ENCODE data around the gene IP6K3. TPM values are rescaled to one million over a fixed set of nuclear protein-coding genes. Genes with fewer than 3 reads are reported as not detected.

Gene IP6K3
- total and polyA plus RNA-seq, 2 experiments from 2014 or later = 0.14 to 0.16 TPM

DNA sequence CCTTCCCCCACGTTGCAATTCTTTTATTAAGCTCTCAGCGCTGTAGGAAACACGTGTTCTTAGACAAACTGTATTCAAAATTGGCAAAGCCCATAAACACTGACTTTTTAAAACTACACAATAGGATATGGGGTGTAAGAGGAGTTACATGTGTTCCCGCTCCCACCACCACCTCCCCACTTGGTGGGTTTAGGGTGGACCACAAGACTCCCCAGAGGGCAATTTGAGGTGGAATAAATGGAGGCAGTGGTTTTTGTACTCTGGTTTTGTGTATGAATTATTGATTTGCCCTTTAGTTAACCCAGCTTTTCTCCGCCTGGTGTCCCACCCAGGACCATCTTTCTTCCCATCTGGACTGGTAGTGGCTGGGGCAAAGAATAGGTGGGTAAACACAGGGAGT is 38.9 kb downstream of the IP6K3 start:
- H3K4me3 ChIP-seq = no peak overlapping the region
- peaks cover 40% of the 10 kb centered on the region for H3K36me3 Mint-ChIP-seq (ENCODE audit: low read depth)
- no peak overlapping the region for H3K4me3 Mint-ChIP-seq
- H3K27ac Mint-ChIP-seq = no peak overlapping the region
- no peak overlapping the region for H2AFZ ChIP-seq
- peaks cover 45% of the 10 kb centered on the region for H3K4me1 Mint-ChIP-seq
- no peak overlapping the region for H3K4me2 ChIP-seq
- no peaks in the 10 kb centered on the region for H3K9me3 Mint-ChIP-seq
- H3K9me2 ChIP-seq (ENCODE audit: insufficient read depth) = no peaks in the 10 kb centered on the region
- H3K27me3 ChIP-seq (ENCODE audit: insufficient read depth) = no peaks in the 10 kb centered on the region
- H3K79me2 ChIP-seq (replicated peaks; ENCODE audit: insufficient read depth) = peaks cover 18% of the 10 kb centered on the region
- TF ChIP-seq, protein P1, sequence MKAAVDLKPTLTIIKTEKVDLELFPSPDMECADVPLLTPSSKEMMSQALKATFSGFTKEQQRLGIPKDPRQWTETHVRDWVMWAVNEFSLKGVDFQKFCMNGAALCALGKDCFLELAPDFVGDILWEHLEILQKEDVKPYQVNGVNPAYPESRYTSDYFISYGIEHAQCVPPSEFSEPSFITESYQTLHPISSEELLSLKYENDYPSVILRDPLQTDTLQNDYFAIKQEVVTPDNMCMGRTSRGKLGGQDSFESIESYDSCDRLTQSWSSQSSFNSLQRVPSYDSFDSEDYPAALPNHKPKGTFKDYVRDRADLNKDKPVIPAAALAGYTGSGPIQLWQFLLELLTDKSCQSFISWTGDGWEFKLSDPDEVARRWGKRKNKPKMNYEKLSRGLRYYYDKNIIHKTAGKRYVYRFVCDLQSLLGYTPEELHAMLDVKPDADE (IDR thresholded peaks at IDR 0.05) = no peak
- no peak for TF ChIP-seq EZH2phosphoT487 (IDR thresholded peaks at IDR 0.05; ENCODE audit: unreplicated experiment)
- TF ChIP-seq, protein P2, sequence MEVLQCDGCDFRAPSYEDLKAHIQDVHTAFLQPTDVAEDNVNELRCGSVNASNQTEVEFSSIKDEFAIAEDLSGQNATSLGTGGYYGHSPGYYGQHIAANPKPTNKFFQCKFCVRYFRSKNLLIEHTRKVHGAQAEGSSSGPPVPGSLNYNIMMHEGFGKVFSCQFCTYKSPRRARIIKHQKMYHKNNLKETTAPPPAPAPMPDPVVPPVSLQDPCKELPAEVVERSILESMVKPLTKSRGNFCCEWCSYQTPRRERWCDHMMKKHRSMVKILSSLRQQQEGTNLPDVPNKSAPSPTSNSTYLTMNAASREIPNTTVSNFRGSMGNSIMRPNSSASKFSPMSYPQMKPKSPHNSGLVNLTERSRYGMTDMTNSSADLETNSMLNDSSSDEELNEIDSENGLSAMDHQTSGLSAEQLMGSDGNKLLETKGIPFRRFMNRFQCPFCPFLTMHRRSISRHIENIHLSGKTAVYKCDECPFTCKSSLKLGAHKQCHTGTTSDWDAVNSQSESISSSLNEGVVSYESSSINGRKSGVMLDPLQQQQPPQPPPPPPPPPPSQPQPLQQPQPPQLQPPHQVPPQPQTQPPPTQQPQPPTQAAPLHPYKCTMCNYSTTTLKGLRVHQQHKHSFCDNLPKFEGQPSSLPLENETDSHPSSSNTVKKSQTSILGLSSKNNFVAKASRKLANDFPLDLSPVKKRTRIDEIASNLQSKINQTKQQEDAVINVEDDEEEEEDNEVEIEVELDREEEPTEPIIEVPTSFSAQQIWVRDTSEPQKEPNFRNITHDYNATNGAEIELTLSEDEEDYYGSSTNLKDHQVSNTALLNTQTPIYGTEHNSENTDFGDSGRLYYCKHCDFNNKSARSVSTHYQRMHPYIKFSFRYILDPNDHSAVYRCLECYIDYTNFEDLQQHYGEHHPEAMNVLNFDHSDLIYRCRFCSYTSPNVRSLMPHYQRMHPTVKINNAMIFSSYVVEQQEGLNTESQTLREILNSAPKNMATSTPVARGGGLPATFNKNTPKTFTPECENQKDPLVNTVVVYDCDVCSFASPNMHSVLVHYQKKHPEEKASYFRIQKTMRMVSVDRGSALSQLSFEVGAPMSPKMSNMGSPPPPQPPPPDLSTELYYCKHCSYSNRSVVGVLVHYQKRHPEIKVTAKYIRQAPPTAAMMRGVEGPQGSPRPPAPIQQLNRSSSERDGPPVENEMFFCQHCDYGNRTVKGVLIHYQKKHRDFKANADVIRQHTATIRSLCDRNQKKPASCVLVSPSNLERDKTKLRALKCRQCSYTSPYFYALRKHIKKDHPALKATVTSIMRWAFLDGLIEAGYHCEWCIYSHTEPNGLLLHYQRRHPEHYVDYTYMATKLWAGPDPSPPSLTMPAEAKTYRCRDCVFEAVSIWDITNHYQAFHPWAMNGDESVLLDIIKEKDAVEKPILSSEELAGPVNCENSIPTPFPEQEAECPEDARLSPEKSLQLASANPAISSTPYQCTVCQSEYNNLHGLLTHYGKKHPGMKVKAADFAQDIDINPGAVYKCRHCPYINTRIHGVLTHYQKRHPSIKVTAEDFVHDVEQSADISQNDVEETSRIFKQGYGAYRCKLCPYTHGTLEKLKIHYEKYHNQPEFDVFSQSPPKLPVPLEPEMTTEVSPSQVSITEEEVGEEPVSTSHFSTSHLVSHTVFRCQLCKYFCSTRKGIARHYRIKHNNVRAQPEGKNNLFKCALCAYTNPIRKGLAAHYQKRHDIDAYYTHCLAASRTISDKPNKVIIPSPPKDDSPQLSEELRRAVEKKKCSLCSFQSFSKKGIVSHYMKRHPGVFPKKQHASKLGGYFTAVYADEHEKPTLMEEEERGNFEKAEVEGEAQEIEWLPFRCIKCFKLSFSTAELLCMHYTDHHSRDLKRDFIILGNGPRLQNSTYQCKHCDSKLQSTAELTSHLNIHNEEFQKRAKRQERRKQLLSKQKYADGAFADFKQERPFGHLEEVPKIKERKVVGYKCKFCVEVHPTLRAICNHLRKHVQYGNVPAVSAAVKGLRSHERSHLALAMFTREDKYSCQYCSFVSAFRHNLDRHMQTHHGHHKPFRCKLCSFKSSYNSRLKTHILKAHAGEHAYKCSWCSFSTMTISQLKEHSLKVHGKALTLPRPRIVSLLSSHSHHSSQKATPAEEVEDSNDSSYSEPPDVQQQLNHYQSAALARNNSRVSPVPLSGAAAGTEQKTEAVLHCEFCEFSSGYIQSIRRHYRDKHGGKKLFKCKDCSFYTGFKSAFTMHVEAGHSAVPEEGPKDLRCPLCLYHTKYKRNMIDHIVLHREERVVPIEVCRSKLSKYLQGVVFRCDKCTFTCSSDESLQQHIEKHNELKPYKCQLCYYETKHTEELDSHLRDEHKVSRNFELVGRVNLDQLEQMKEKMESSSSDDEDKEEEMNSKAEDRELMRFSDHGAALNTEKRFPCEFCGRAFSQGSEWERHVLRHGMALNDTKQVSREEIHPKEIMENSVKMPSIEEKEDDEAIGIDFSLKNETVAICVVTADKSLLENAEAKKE (CRISPR knock-in tag; IDR thresholded peaks at IDR 0.05) = no peak
- no peak for TF ChIP-seq EZH2 (IDR thresholded peaks at IDR 0.05; ENCODE audit: low read depth, unreplicated experiment)
- TF ChIP-seq, protein P3, sequence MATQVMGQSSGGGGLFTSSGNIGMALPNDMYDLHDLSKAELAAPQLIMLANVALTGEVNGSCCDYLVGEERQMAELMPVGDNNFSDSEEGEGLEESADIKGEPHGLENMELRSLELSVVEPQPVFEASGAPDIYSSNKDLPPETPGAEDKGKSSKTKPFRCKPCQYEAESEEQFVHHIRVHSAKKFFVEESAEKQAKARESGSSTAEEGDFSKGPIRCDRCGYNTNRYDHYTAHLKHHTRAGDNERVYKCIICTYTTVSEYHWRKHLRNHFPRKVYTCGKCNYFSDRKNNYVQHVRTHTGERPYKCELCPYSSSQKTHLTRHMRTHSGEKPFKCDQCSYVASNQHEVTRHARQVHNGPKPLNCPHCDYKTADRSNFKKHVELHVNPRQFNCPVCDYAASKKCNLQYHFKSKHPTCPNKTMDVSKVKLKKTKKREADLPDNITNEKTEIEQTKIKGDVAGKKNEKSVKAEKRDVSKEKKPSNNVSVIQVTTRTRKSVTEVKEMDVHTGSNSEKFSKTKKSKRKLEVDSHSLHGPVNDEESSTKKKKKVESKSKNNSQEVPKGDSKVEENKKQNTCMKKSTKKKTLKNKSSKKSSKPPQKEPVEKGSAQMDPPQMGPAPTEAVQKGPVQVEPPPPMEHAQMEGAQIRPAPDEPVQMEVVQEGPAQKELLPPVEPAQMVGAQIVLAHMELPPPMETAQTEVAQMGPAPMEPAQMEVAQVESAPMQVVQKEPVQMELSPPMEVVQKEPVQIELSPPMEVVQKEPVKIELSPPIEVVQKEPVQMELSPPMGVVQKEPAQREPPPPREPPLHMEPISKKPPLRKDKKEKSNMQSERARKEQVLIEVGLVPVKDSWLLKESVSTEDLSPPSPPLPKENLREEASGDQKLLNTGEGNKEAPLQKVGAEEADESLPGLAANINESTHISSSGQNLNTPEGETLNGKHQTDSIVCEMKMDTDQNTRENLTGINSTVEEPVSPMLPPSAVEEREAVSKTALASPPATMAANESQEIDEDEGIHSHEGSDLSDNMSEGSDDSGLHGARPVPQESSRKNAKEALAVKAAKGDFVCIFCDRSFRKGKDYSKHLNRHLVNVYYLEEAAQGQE (IDR thresholded peaks at IDR 0.05; ENCODE audit: unreplicated experiment) = no peak
- H3F3A ChIP-seq (replicated peaks; ENCODE audit: low read depth) = peaks cover under 1% of the 10 kb centered on the region; the same call in 1 of the 2 replicates
- no peak overlapping the region for H3K27ac ChIP-seq (ENCODE audit: low read depth)
- H3K4me1 ChIP-seq (ENCODE audit: insufficient read depth) = peaks cover 10% of the 10 kb centered on the region
- no peak for DNase-seq (ENCODE audit: low spot score)
- peaks cover 21% of the 10 kb centered on the region for H3K36me3 ChIP-seq (ENCODE audit: insufficient read depth)
- peaks cover 34% of the 10 kb centered on the region for H4K20me1 ChIP-seq (replicated peaks; ENCODE audit: insufficient read depth)
- ATAC-seq = no peak
- H3K27me3 Mint-ChIP-seq (ENCODE audit: insufficient read depth, low read depth, poor library complexity) = peaks cover 11% of the 10 kb centered on the region

Data from GM23338 (cell line).